HepG2 (cell line): ENCODE results near the gene RPL26. TPM values are rescaled to one million over a fixed set of nuclear protein-coding genes. Genes with fewer than 3 reads are reported as not detected.

Experiments used
- GABPB1 ChIP-seq: IDR thresholded peaks from 2 replicates; pipeline ENCODE4 v1.6.1; 2016; ENCODE audit warnings: mild to moderate bottlenecking, missing genetic modification reagents, moderate library complexity, missing compliant biosample characterization
- IKZF1 ChIP-seq: fragments of 450-650 bp; IDR thresholded peaks from 2 replicates; pipeline ENCODE4 v1.7.1; 2016
- NPAS2 ChIP-seq: sonication (generic); formaldehyde crosslinking; IDR thresholded peaks from 2 replicates; pipeline ENCODE4 v1.8.0; 2022; ENCODE audit warnings: mild to moderate bottlenecking, missing genetic modification reagents, borderline replicate concordance
- RBM22 ChIP-seq: fragments of 200-400 bp; formaldehyde crosslinking; optimal IDR thresholded peaks from 2 replicates; pipeline ENCODE3; 2017; ENCODE audit warnings: mild to moderate bottlenecking, low read length, moderate library complexity
- SNAPC2 ChIP-seq: sonication (generic); formaldehyde crosslinking; IDR thresholded peaks from 2 replicates; pipeline ENCODE4 v1.8.1; 2022; ENCODE audit warnings: mild to moderate bottlenecking, missing genetic modification reagents
- TP53 ChIP-seq: sonication (generic); formaldehyde crosslinking; conservative IDR thresholded peaks from 2 replicates; pipeline ENCODE4 v1.4.0; 2020; ENCODE audit warnings: missing genetic modification reagents
- ZNF570 ChIP-seq: sonication (generic); formaldehyde crosslinking; IDR thresholded peaks from 2 replicates; pipeline ENCODE4 v1.4.0; 2020; ENCODE audit warnings: mild to moderate bottlenecking, missing genetic modification reagents, borderline replicate concordance
- ZSCAN12 ChIP-seq: sonication (generic); formaldehyde crosslinking; IDR thresholded peaks from 2 replicates; pipeline ENCODE4 v1.9.0; 2021; ENCODE audit warnings: mild to moderate bottlenecking, missing genetic modification reagents
- polyA plus RNA-seq, 8 experiments: library from polyadenylated mRNA; depleted of rRNA in 3 of 8; stranded (reverse) in 7 of 8; unstranded in 1 of 8; fragments of >200 nt; fragmentation: Illumina TruSeq in 4 of 8; extraction: Trizol in 4 of 8; gene quantifications; 2 replicates each; pipeline versions ENCODE4 v1.2.1 to v1.2.3, GENCODE V29; 2011 to 2016; ENCODE audit warnings: low read depth in 4 of 8, missing spikeins in 1 of 8, mixed read lengths in 1 of 8; ENCODE audit not compliant: insufficient read depth in 1 of 8
- total RNA-seq, 5 experiments: library from RNA; depleted of rRNA; stranded (reverse); fragments of >200 nt; fragmentation: Illumina TruSeq; extraction: Trizol; gene quantifications; 2 replicates each; pipeline ENCODE4 v1.2.3, GENCODE V29; 2016; ENCODE audit warnings: low read depth in 1 of 5
- TF ChIP-seq, protein P1 (sequence below): sonication (generic); formaldehyde crosslinking; IDR thresholded peaks from 2 replicates; pipeline ENCODE4 v1.9.0; 2022; ENCODE audit warnings: missing genetic modification reagents, mild to moderate bottlenecking, borderline replicate concordance
- TF ChIP-seq, protein P2 (sequence below): sonication (generic); formaldehyde crosslinking; IDR thresholded peaks from 2 replicates; pipeline ENCODE4 v1.5.0; 2020; ENCODE audit warnings: mild to moderate bottlenecking, missing genetic modification reagents, moderate library complexity
- TF ChIP-seq, protein P3 (sequence below): sonication (generic); formaldehyde crosslinking; IDR thresholded peaks from 2 replicates; pipeline ENCODE4 v1.9.0; 2022; ENCODE audit warnings: low read depth, missing genetic modification reagents
- TF ChIP-seq, protein P4 (sequence below): IDR thresholded peaks from 2 replicates; pipeline ENCODE4 v1.4.0; 2020; ENCODE audit warnings: mild to moderate bottlenecking, missing genetic modification reagents
- TF ChIP-seq, protein P5 (sequence below): sonication (generic); formaldehyde crosslinking; IDR thresholded peaks from 2 replicates; pipeline ENCODE4 v1.8.0; 2022; ENCODE audit warnings: missing genetic modification reagents, low read depth, mild to moderate bottlenecking, borderline replicate concordance

Gene RPL26
- total and polyA plus RNA-seq, 2 of the 13 experiments (the other 11 are each of a cell fraction or from before 2014, with no cell fraction given) = 2,817 to 3,529 TPM

DNA sequence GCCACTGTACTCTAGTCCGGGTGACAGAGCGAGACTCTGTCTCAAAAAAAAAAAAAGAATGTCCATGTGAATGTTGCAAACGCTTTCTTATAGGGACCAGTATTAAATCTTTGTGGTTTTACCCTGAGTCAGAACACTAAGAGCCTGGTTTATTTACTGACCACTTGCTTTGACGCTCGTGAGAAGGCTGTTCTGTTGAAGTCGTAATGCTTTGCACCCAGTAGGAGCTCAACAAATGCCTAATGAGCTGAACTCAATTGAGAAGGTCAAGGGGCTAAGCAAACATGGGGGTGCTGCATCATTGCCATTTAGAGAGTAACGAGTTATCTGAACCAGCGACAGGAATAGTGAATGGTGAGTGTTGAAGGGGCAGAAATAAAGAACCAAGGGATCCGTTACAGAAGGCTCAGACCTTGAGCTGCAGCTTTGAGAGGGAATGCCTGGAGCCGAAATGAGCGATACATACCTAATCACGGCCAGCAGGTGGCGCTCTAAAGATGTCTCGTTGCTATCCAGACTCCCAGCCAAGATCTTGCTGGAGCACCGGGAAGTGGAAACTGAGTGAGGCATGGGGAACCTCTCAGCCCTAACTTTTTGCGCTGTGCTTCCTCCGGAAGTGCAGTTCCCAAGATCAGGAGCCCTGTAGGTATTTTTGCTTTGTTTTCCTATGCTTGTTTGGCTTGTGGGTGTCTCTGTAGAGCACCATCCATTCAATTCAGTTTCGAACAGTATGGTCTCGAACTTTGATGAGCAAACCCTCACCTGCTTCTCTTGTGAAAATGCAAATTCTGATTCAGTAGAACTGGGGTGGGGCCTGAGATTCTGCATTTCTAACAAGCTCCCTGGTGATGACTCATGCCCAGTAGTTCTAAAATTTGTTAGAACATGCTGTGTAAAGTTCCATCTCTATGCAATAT, 27.2 kb upstream of the RPL26 start (continued):
- TF ChIP-seq ZSCAN12 (CRISPR knock-in tag) (no peak), NPAS2 (no peak), ZNF570 (CRISPR knock-in tag) (no peak), GABPB1 (CRISPR knock-in tag) (no peak), TP53 (CRISPR knock-in tag) (no peak), SNAPC2 (CRISPR knock-in tag) (no peak), RBM22 (no peak), IKZF1 (no peak)
- TF ChIP-seq, protein P1, sequence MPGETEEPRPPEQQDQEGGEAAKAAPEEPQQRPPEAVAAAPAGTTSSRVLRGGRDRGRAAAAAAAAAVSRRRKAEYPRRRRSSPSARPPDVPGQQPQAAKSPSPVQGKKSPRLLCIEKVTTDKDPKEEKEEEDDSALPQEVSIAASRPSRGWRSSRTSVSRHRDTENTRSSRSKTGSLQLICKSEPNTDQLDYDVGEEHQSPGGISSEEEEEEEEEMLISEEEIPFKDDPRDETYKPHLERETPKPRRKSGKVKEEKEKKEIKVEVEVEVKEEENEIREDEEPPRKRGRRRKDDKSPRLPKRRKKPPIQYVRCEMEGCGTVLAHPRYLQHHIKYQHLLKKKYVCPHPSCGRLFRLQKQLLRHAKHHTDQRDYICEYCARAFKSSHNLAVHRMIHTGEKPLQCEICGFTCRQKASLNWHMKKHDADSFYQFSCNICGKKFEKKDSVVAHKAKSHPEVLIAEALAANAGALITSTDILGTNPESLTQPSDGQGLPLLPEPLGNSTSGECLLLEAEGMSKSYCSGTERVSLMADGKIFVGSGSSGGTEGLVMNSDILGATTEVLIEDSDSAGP (CRISPR knock-in tag) = no peak
- TF ChIP-seq, protein P2, sequence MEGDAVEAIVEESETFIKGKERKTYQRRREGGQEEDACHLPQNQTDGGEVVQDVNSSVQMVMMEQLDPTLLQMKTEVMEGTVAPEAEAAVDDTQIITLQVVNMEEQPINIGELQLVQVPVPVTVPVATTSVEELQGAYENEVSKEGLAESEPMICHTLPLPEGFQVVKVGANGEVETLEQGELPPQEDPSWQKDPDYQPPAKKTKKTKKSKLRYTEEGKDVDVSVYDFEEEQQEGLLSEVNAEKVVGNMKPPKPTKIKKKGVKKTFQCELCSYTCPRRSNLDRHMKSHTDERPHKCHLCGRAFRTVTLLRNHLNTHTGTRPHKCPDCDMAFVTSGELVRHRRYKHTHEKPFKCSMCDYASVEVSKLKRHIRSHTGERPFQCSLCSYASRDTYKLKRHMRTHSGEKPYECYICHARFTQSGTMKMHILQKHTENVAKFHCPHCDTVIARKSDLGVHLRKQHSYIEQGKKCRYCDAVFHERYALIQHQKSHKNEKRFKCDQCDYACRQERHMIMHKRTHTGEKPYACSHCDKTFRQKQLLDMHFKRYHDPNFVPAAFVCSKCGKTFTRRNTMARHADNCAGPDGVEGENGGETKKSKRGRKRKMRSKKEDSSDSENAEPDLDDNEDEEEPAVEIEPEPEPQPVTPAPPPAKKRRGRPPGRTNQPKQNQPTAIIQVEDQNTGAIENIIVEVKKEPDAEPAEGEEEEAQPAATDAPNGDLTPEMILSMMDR (CRISPR knock-in tag) = peak; percentile 94
- TF ChIP-seq, protein P3, sequence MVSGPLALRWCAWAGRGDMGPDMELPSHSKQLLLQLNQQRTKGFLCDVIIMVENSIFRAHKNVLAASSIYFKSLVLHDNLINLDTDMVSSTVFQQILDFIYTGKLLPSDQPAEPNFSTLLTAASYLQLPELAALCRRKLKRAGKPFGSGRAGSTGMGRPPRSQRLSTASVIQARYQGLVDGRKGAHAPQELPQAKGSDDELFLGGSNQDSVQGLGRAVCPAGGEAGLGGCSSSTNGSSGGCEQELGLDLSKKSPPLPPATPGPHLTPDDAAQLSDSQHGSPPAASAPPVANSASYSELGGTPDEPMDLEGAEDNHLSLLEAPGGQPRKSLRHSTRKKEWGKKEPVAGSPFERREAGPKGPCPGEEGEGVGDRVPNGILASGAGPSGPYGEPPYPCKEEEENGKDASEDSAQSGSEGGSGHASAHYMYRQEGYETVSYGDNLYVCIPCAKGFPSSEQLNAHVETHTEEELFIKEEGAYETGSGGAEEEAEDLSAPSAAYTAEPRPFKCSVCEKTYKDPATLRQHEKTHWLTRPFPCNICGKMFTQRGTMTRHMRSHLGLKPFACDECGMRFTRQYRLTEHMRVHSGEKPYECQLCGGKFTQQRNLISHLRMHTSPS (CRISPR knock-in tag) = no peak
- TF ChIP-seq, protein P4, sequence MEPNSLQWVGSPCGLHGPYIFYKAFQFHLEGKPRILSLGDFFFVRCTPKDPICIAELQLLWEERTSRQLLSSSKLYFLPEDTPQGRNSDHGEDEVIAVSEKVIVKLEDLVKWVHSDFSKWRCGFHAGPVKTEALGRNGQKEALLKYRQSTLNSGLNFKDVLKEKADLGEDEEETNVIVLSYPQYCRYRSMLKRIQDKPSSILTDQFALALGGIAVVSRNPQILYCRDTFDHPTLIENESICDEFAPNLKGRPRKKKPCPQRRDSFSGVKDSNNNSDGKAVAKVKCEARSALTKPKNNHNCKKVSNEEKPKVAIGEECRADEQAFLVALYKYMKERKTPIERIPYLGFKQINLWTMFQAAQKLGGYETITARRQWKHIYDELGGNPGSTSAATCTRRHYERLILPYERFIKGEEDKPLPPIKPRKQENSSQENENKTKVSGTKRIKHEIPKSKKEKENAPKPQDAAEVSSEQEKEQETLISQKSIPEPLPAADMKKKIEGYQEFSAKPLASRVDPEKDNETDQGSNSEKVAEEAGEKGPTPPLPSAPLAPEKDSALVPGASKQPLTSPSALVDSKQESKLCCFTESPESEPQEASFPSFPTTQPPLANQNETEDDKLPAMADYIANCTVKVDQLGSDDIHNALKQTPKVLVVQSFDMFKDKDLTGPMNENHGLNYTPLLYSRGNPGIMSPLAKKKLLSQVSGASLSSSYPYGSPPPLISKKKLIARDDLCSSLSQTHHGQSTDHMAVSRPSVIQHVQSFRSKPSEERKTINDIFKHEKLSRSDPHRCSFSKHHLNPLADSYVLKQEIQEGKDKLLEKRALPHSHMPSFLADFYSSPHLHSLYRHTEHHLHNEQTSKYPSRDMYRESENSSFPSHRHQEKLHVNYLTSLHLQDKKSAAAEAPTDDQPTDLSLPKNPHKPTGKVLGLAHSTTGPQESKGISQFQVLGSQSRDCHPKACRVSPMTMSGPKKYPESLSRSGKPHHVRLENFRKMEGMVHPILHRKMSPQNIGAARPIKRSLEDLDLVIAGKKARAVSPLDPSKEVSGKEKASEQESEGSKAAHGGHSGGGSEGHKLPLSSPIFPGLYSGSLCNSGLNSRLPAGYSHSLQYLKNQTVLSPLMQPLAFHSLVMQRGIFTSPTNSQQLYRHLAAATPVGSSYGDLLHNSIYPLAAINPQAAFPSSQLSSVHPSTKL (CRISPR knock-in tag) = peak; percentile 62
- TF ChIP-seq, protein P5, sequence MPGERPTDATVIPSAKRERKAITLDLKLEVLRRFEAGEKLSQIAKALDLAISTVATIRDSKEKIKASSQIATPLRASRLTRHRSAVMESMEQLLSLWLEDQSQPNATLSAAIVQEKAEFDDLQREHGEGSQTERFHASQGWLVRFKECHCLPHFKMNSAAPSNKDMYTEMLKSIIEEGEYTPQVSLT (CRISPR knock-in tag) = no peak
